Esophagus squamous epithelium (tissue), 4 donors: Measurements from ENCODE around the gene DEAF1.

ENCODE experiments used
- CTCF ChIP-seq, 6 experiments: fragments of 450-650 bp in 4 of 6; fragments of 200-600 bp in 2 of 6; sonication (generic) in 2 of 6; IDR thresholded peaks; one replicate each; pipeline ENCODE4 v1.5.1; 2016 to 2019; ENCODE audit warnings: antibody characterized with exemption in 6 of 6, mild to moderate bottlenecking in 4 of 6, moderate library complexity in 4 of 6
- POLR2A ChIP-seq, 4 donors: fragments of 450-650 bp; IDR thresholded peaks; one replicate each; pipeline ENCODE4 v1.6.1; 2017; ENCODE audit warnings: antibody characterized with exemption in 4 of 4, mild to moderate bottlenecking in 4 of 4, moderate library complexity in 3 of 4

- no peak for TF ChIP-seq POLR2A (IDR thresholded peaks at IDR 0.05)
- TF ChIP-seq CTCF (IDR thresholded peaks at IDR 0.05) = no peak
Observed at GRCh38 chr11:616320-617198, 78.5 kb downstream of the DEAF1 start.
